CD4-positive, alpha-beta T cell treated with Interleukin-6 at 100 ng/mL for 8 hours (primary cell): Measurements from ENCODE around the gene GRM5.
A peak's percentile ranks its signal among the peaks of the same experiment; 100 is the strongest.
"Not testable (repeated sequence)": the region's sequence is repeated elsewhere in the genome, so short reads cannot be mapped to it uniquely, and the experiment has no call there.

Experiments used
- DNase-seq: peaks from one replicate; pipeline ENCODE4 v3.0.0-alpha.2; 2020; ENCODE audit warnings: mixed read lengths, low spot score

Gene GRM5

GRCh38 chr11:88972210-88972609 is 93.6 kb downstream of the GRM5 start:
- DNase-seq: no peak

- DNase-seq: not testable (repeated sequence)
These were observed 104.2 kb downstream of the GRM5 start for GRCh38 chr11:88961621-88962020.

- not testable (repeated sequence) for DNase-seq
These were observed 105.9 kb downstream of the GRM5 start for GRCh38 chr11:88959857-88960256.

- no peak for DNase-seq
These were observed 114.8 kb downstream of the GRM5 start for GRCh38 chr11:88950975-88951374.

GRCh38 chr11:88948908-88949307 is 116.9 kb downstream of the GRM5 start:
- DNase-seq: not testable (repeated sequence)

GRCh38 chr11:88947843-88948572 is 117.8 kb downstream of the GRM5 start:
- DNase-seq: not testable (repeated sequence)

- DNase-seq: not testable (repeated sequence)
These were observed 136.1 kb downstream of the GRM5 start for GRCh38 chr11:88929665-88930064.

- not testable (repeated sequence) for DNase-seq
These were observed 148.7 kb downstream of the GRM5 start for GRCh38 chr11:88917065-88917464.

- no peak for DNase-seq
These were observed 156.3 kb downstream of the GRM5 start for GRCh38 chr11:88909500-88909899.

GRCh38 chr11:88901436-88901835 is 164.3 kb downstream of the GRM5 start:
- not testable (repeated sequence) for DNase-seq

- DNase-seq: not testable (repeated sequence)
These were observed 176.9 kb downstream of the GRM5 start for GRCh38 chr11:88888855-88889254.

GRCh38 chr11:88886796-88887195 is 179.0 kb downstream of the GRM5 start:
- peak; percentile 27 for DNase-seq

- not testable (repeated sequence) for DNase-seq
These were observed 183.0 kb downstream of the GRM5 start for GRCh38 chr11:88882800-88883199.

GRCh38 chr11:88861618-88862017 is 204.2 kb downstream of the GRM5 start:
- no peak for DNase-seq

GRCh38 chr11:88860431-88860830 is 205.4 kb downstream of the GRM5 start:
- DNase-seq: not testable (repeated sequence)

GRCh38 chr11:88853963-88854362 is 211.8 kb downstream of the GRM5 start:
- DNase-seq: not testable (repeated sequence)

- DNase-seq: not testable (repeated sequence)
These were observed 214.2 kb downstream of the GRM5 start for GRCh38 chr11:88851547-88851946.

- not testable (repeated sequence) for DNase-seq
These were observed 216.0 kb downstream of the GRM5 start for GRCh38 chr11:88849773-88850172.

GRCh38 chr11:88849368-88849767 is 216.4 kb downstream of the GRM5 start:
- DNase-seq: no peak

- not testable (repeated sequence) for DNase-seq
These were observed 219.5 kb downstream of the GRM5 start for GRCh38 chr11:88846266-88846665.

GRCh38 chr11:88844941-88845340 is 220.8 kb downstream of the GRM5 start:
- DNase-seq: peak; percentile 39

- peak; percentile 73 for DNase-seq
These were observed 221.9 kb downstream of the GRM5 start for GRCh38 chr11:88843766-88844426.

GRCh38 chr11:88838139-88838538 is 227.6 kb downstream of the GRM5 start:
- DNase-seq: not testable (repeated sequence)
